ENCODE results near the gene CWC15. TPM values are rescaled to one million over a fixed set of nuclear protein-coding genes. Genes with fewer than 3 reads are reported as not detected.

The CWC15 gene
- 28.3 to 35.7 TPM (median 29.0 TPM) in 5 replicates for total RNA-seq (2022; extraction: Qiagen RNA extraction)

GRCh38 chr11:94973099-94973968, at the start of gene CWC15, which contains the start of gene KDM4D:
Gene CWC15, minus strand, starts transcription at chr11:94973556. Its CDS starts 1,371 bp downstream, at chr11:94972185.
Gene KDM4D, plus strand, starts transcription at chr11:94973709. Its CDS starts 23,664 bp downstream, at chr11:94997373.

Other genes with a start within 250 kb of the CWC15 start
- 6.0 to 9.1 TPM (median 7.4 TPM) in 5 replicates for gene AMOTL1, start 205.2 kb downstream of the CWC15 start, total RNA-seq (2022; extraction: Qiagen RNA extraction)
- gene KDM4D, start 153 bp upstream of the CWC15 start, total RNA-seq (2022; extraction: Qiagen RNA extraction) = 0.13 to 0.52 TPM (median 0.33 TPM) in 5 replicates
- not detected in 5 replicates for gene KDM4E, start 51.7 kb upstream of the CWC15 start, total RNA-seq (2022; extraction: Qiagen RNA extraction)
- gene KDM4F, start 75.9 kb upstream of the CWC15 start, total RNA-seq (2022; extraction: Qiagen RNA extraction) = not detected in 5 replicates
- 14.6 to 18.7 TPM (median 18.1 TPM) in 5 replicates for gene SRSF8, start 93.4 kb upstream of the CWC15 start, total RNA-seq (2022; extraction: Qiagen RNA extraction)
- gene ENDOD1, start 116.3 kb upstream of the CWC15 start, total RNA-seq (2022; extraction: Qiagen RNA extraction) = 13.2 to 16.3 TPM (median 14.8 TPM) in 5 replicates

Measured in A549 treated with AZD2906 at 1 μM for 4 hours (cell line).